Diencephalon (tissue), 1 donor: Measurements from ENCODE around the gene QSOX1. TPM values are rescaled to one million over a fixed set of nuclear protein-coding genes. Genes with fewer than 3 reads are reported as not detected.

Source experiments
- total RNA-seq: library from RNA; depleted of rRNA; stranded (reverse); fragments of >200 nt; gene quantifications from one replicate; pipeline ENCODE4 v1.2.3, GENCODE V29; 2014

Gene QSOX1
- 15.9 TPM for total RNA-seq

DNA sequence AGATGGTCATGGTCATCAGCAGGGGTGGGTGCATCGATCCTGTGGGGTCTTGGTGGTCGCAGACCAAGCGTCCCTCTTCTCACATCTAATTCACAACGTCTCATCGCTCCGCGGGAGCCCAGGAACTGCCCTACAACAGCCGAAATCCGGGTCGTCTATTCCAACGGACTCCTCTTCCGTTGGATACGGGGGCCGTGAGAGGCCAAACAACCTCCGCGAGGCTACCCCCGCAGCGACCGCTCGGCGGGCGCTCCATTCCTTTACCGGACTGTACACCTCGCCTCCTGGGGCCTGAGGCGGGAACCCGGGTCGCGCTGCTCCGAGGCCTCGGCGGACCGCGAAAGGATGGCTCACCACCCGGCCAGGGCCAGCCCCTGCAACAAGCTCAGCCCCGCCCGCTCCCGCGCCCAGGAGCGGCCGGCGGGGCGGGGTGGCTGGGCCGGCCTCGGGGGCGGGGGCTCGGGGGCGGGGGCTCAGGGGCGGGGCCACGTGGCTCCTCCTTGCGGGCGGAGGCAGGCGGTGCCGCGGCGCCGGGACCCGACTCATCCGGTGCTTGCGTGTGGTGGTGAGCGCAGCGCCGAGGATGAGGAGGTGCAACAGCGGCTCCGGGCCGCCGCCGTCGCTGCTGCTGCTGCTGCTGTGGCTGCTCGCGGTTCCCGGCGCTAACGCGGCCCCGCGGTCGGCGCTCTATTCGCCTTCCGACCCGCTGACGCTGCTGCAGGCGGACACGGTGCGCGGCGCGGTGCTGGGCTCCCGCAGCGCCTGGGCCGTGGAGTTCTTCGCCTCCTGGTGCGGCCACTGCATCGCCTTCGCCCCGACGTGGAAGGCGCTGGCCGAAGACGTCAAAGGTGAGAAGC is at the start of gene QSOX1:
Gene QSOX1, plus strand, starts transcription at position 545 of the 857 bp plus-strand sequence. Its CDS starts 39 bp downstream, at position 584.

DNA sequence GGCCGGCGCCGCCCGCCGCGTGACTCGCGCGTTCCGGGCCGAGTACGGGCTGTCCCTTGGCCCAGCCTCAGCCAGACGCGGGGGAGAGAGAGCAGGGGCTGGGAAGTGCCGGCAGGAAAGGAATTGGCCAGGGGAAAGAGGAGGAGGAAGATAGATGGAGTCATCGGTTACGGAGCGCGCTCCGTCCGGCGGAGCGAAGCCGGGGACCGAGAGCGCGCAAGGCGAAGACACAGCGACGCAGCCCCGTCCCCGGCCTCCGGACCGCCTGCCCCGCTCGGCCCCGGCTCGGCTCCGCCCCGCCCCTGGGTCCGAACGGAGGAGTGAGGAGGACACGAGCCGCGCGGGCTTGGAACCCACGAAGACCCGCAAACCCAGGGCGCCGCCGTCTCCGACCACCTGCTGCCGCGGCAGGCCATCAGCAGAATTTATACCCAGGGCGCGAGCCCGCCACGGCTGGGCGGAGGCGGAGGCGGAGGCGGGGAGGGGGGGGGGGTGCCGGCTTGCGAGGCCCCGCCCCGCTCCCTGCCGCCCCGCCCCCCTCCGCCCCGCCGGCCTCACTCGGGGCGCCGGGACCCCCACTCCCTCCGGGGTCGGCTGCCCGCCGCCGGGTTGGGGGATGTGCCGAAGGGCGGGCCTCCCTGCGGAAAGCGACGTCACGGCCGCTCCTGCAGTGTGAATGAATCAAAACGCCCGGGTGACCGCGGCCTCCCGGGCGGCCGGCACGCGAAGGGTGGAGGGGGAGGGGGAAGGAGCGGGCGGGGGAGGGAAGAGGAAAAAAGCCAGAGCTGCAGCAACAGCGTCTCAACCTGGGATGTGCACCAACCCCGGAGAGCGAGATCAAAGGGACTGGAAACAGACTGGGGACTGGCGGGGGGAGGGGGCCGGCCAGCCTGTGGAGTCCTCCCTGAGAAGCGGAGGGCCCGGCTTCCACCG is 75.1 kb downstream of the QSOX1 start, which contains the start of gene LHX4:
Gene LHX4, plus strand, starts transcription at position 782 of the 933 bp plus-strand sequence. CDS start 266 bp downstream, outside the sequence.

Other genes starting within 250 kb of the QSOX1 start
- 85.6 TPM for gene CEP350, start 200.1 kb upstream of the QSOX1 start, total RNA-seq
- not detected for gene LHX4, start 75.4 kb downstream of the QSOX1 start, total RNA-seq